Esophagus mucosa (tissue), 1 donor: ENCODE measurements around the gene AP1G2. TPM values are rescaled to one million over a fixed set of nuclear protein-coding genes. Genes with fewer than 3 reads are reported as not detected.
"Not testable (repeated sequence)": the region's sequence is repeated elsewhere in the genome, so short reads cannot be mapped to it uniquely, and the experiment has no call there.

ENCODE experiments used
- ATAC-seq: fragments of 200-7000 bp; cut with Tn5 transposase; one replicate; pipeline ENCODE4 v1.9.1; 2020
- total RNA-seq: library from RNA; stranded (reverse); gene quantifications from one replicate; pipeline ENCODE4 v1.2.4, GENCODE V29; 2023
- donor health status: DM: yes; HTN: yes; CAD: no.

Gene AP1G2
- total RNA-seq, 1 donor from 2014 or later = 81.3 TPM

GRCh38 chr14:23590198-23590597, 22.6 kb upstream of the AP1G2 start:
- ATAC-seq = no peak

- no peak for ATAC-seq
Observed at GRCh38 chr14:23589606-23590005, 22.0 kb upstream of the AP1G2 start.

GRCh38 chr14:23588884-23589598, 21.4 kb upstream of the AP1G2 start:
- peak; percentile 83 for ATAC-seq

- ATAC-seq = not testable (repeated sequence)
Observed at GRCh38 chr14:23584527-23585203, 17.1 kb upstream of the AP1G2 start.

- not testable (repeated sequence) for ATAC-seq
Observed at GRCh38 chr14:23583761-23584526, 16.4 kb upstream of the AP1G2 start.

GRCh38 chr14:23582906-23583760, 15.5 kb upstream of the AP1G2 start:
- no peak for ATAC-seq

GRCh38 chr14:23580948-23581281, 13.3 kb upstream of the AP1G2 start:
- ATAC-seq = no peak

GRCh38 chr14:23580152-23580926, 12.7 kb upstream of the AP1G2 start:
- no peak for ATAC-seq

- ATAC-seq = no peak
Observed at GRCh38 chr14:23579739-23580138, 12.1 kb upstream of the AP1G2 start.

GRCh38 chr14:23579311-23579630, 11.7 kb upstream of the AP1G2 start:
- no peak for ATAC-seq

- ATAC-seq = no peak
Observed at GRCh38 chr14:23578560-23579310, 11.1 kb upstream of the AP1G2 start, which contains the start of gene JPH4. Gene JPH4 (minus strand): TSS chr14:23578790. CDS start chr14:23577453, 1,337 bp downstream.

GRCh38 chr14:23577710-23578392, 10.3 kb upstream of the AP1G2 start:
- no peak for ATAC-seq

- peak; percentile 21 for ATAC-seq
Observed at GRCh38 chr14:23577004-23577681, 9.6 kb upstream of the AP1G2 start.

GRCh38 chr14:23573384-23574015, 5.9 kb upstream of the AP1G2 start:
- ATAC-seq = no peak

- no peak for ATAC-seq
Observed at GRCh38 chr14:23572836-23573235, 5.2 kb upstream of the AP1G2 start.

GRCh38 chr14:23572524-23572828, 4.9 kb upstream of the AP1G2 start:
- no peak for ATAC-seq

- no peak for ATAC-seq
Observed at GRCh38 chr14:23571701-23572523, 4.3 kb upstream of the AP1G2 start.

GRCh38 chr14:23570806-23571483, 3.4 kb upstream of the AP1G2 start:
- no peak for ATAC-seq
